NOMO-1 treated with dmso at 0.1 percent for 144 hours (cell line): ENCODE measurements around the gene ACOT11.
A peak's percentile ranks its signal among the peaks of the same experiment; 100 is the strongest.
"Not testable (repeated sequence)": the region's sequence is repeated elsewhere in the genome, so short reads cannot be mapped to it uniquely, and the experiment has no call there.

Experiments
- DNase-seq: peaks from one replicate; lab custom pipeline; 2025; ENCODE audit not compliant: unreplicated experiment; lab: John Stamatoyannopoulos, UW

Gene ACOT11

DNA sequence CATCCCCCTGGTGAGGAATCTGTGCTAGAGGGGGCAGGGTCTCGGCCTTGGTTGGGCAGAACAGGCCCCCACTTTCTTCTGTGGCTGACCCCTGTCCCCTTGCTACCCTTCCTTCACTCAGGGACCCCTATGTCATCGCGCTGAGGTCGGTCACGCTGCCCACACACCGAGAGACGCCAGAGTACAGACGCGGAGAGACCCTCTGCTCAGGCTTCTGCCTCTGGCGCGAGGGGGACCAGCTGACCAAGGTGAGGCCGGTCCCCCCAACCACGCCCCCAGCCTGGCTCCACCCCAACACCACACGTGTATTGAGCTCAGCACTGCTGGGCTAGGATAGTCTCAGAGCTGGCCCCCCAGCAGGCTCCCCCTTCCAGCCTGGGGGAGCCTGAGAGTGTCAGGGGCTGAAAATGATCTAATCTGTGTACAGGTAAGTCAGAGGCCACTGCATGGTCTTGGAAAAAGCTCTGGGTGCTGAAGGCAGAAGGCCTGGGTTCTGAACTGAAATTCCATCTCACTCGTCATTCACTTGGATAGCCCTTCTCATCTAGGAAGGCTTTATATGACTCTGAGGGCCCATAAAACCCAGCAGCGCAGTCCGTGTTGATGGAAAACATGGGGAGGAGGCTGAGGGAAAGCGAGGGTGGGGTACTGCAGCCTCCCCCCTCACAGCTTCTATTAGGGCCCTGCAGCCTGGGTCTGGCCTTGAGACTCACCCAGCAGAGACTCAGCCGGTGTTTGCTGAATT lies 60.0 kb downstream of the ACOT11 start:
- DNase-seq = no peak

DNA sequence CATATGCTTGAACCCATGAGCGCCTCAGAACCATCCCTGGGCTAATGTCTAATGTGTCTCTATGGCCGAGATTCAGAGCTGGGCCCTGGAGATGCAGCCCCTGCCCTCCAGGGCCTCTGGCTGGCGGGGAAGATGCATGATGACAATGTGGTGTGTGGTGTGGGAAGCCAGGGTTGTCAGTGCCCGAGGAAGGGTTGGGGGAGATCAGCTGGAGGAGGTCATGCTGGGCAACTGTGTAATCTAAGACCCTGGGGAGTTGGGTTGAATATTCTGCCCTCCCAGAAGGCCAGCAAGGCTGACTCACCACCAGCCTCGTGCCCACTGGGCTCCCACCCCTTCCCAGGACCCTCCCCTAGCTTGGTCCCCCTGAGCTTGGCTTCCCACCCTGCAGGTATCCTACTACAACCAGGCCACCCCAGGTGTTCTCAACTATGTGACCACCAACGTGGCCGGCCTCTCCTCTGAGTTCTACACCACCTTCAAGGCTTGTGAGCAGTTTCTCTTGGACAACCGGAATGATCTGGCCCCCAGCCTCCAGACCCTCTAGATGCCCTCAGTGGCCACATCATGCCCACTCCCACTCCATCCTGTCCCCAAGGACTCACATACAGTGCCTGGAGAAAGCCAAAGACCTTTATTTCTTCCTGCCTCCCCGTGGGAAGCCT lies 60.7 kb downstream of the ACOT11 start:
- no peak for DNase-seq

DNA sequence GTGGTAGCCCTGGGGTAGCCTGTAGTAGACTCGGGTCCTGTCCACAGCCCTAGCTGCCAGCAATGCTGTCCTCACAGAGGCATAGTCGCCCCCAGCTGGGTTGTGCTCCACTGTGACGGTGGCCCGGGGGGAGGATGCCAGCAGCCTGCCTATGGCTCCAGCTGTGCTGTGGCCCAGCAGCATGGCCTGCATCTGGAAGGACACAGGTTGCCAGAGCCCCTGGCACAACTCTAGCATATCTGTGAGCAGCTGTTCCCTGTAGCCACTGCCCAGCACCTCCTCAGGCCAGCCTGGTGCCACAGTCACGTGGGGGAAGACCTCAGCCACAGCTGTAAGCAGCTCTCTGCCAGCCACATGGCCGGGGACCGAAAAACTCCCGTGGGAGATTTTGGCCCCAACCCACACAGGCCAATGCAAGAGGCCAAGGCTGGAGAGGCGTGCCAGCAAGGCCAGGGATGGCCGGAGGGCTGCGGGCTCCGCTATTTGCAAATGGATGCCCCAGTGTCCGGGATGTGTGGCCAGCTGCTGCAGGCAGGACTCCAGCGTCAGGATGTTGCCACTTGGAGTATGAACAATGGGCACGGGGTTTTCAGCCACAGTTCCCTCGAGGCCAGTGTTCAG lies 61.4 kb downstream of the ACOT11 start:
- DNase-seq = no peak

DNA sequence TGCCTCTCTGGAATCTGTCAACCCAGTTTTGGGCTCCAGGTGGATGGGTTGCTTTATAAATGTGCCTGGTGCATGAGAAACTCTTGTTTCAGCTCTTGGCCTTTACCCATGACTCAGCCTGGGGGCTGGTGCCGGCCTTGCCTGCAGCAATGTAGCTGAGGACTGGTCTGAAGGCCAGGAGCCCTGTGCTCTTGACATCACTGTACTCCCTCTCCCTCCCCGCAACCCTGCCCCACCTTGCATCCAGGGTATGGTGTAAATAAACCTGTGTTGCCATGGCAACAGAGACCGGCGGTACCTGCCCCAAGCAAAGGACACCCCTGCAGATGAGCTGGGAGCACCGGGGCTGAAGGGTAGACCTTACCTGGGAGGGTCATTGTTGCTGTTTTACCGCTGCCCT lies 62.0 kb downstream of the ACOT11 start:
- no peak for DNase-seq

DNA sequence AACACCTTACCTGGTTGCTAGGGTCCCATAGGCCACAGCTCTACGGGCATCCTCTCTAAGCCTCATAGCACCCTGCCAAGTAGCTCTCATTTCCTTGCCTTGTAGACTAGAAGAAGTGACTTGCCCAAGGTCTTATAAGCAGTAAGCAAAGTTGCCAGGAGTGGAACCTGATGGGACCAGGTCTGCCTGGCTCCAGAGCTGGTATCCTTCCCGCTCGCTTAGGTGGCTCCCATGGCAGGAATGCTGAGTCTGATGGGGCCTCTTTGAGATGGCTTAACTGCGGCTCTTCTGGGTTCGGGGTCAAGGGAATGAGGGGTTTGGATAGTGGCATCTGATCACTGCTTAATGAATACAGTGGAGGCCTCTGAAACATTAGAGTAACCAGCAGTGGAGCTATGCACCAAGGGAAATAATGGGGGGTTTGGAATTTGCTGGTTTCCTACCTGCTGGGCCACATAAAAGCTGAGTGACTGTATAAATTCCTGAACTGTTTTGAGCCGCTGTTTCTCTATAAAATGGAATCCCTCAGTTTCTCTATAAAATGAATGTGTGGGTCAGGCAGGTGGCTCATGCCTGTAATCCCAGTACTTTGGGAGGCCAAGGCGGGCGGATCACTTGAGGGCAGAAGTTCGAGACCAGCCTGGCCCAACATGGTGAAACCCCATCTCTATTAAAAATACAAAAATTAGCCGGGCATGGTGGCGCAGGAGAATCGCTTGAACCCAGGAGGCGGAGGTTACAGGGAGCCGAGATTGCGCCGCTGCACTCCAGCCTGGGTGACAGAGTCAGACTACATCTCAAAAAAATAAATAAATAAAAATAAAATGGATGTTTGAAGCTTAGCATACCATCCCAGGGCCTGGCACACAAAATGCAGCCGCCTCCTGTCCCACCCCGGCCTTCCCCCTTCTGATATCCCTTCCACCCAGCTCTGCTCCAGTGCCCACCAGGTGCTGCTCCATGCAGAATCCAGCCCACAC lies 62.9 kb downstream of the ACOT11 start:
- DNase-seq = no peak

DNA sequence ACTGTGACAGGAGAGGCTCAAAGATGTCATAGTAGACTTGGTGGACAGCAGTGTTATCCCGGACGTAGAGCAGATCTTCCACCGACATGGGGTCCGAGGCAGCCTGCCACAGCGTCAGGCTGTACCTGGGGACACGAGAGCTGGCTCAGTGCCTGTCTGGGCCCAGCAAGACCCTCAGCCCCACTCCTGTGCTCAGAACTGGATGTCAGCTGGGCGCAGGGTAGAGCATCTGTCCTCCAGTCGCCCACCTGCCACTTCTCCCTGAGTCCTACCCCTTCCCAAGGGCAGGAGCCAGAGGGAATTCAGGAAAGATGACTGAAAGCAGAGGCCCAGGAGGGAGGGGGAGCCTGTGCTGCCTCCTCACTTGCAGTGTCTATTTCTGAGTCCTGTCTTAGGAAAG lies 63.6 kb downstream of the ACOT11 start:
- DNase-seq = no peak

DNA sequence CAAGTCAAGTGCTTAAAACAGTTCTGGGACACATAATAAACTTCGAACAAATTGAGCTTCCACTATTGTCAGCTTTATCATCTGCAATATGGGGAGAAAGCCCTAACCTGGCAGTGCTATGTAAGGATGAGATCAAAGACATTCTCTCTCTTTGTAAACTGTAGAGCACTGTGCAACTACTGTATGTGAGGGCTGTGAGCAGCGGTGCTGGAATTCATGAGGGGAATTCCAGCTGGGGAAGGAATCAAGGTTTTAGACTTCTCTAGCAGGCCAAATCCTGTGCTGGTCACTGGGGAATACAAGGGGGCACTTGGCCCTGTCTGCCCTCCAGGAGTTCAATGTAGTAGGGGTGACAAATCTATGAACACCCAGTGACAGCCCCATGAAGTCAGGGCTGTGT lies 66.0 kb downstream of the ACOT11 start:
- DNase-seq = no peak

DNA sequence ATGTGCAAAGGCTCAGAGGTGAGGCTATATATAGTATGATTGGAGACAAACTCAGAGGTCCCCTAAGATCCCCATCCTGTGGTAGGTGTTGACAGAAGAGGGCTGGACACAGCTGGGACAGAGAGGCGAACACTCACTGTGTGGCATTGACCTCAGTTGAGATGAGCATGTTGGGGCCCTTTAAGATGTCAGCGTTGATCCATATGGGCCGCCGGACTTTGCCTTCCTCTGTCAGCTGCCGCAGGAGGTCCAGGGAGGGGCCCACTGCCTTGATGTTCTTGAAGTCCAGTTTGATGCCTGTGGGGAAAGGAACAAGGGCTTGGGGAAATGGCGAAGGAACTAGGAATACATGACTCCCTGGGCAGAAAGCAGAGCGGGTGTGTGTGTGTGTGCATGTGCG lies 66.5 kb downstream of the ACOT11 start:
- DNase-seq = no peak

DNA sequence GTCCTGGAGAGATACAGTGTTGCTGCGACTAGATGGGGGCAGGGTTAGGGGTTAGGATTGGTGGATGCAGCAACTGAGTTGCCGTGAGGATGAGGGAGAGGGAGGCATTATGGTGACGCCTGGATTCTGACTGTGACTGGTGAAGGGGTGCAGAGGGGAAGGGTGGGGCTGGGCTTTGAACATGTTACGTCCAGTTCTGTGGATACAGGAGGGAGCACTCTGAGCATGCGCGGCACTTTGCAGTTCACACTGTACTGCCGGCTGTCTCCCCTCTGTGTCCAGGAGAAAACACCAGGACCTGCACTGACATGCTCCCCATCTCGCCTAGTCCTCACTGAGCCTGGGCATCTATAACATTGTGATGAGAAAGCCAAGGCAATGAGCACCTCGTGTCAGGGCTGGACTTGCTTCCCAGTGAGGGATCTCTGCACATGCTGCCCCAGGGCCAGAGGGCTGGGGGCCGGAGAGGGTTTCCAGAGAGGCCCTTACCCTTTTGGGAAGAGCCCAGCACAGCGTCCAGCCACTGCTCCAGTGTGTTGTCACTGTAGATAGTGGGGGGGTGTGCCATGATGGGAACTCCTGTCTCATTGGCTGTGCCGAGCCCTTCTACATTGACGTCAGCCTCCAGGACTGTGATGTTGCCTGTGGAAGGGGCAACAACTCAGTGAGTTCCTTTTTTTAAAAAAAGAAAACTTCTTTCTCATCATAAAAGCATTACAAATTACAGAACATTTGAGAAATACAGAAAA lies 67.7 kb downstream of the ACOT11 start:
- DNase-seq = peak; percentile 31

DNA sequence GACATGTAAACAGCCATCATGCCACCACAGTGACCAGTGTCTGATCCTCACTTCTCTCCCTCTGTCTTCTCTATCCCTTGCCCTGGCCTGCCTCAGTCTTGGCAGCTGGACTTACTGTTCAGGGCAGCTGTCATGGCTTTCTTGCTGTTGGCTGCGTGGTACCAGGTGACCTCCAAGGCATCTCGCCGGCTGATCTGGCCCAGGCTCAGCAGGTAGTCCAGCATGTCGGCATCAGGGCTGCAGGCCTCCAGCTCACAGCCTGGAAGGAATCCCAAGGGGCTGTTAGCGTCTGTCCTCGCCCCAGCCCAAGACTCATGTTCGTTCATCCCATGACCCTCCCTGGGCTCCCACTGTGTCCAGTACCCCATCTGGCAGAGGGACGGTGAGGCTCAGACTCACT lies 71.7 kb downstream of the ACOT11 start:
- DNase-seq = no peak

DNA sequence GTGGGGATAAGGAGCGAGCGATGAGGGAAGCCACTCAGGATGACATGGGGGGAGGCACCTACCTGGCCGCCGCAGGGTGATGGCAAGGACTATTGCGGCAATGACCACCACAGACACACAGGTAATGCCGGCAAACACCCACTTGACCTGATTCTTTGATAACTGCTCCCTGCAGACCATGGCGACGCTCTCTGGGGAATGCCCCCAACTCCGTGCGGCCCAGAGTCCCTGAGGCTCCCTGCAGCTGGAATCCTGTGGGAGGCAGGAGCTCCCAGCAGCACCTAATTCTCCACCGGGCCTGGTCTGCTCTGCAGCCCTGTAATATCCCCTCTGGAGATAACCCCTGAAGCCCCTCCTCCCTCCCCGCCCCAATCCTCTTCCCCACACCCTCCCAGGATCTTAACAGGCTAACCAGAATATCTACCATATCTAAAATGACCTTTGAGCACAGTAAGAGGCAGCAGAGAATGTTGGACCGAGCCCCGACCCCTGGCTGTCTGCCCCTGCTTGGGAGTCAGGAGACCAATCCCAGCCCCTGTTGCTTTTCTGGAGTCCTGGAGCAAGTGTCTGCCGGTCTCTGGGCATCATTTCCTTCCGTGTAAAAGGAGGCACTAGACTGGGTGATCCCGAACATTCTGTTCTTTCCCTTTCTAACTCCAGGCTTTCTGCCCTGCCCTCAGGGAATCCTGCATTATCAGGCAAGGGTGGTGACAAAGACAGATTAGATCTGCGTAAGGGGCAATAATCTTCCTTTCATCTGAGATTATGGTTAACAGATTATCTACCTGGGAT lies 75.4 kb downstream of the ACOT11 start, which contains the start of gene FAM151A:
TSS of gene FAM151A (minus strand) at position 310 of the 792 bp plus-strand sequence. CDS start at position 180, 130 bp downstream.
- no peak for DNase-seq

DNA sequence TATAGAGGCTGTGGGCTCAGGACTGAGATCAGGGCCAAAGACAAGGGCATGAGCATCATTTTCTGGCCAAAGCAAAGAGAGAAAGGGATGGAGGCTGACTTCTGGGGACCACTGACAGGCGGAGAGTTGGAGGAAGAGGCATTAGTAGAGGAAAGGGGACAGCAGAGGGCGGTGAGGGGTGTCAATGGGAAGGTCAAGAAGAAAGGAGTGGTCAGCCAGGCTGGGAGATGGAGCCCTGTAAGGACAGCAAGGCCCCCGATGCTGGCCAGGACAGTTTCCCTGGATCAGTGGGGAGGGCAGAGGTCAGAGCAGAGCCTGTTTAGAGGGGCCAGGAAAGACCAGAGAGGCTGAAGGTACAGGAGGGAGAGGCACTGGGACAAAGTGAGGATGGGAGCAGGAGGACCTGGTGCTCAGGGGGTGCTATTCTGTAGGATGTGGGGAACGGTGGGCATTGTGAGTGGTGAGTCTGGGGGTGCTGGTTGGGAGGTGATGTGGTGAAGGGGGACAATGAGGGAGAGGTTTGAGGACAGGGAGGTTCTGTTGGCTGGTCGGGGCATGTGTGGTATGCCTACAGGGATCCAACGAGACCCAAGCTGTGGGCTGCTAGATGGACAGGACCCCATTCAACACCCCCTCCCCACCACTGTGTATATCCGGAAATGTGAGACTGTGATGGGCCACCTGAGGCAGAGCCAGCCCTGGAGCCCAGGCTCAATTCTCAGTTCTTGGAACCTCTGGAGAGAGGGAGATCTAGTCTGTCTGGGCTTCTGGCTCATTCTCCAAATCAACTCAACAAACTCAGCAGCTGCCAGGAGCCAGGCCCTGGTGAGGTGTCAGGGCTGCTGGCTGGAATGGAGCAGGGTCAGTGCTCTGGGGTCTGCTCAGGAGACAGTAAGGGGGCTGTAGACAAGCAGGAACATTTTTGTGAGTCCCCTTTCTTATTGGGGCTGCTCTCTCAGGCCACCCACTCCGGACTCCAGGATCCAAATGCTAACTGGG lies 76.7 kb downstream of the ACOT11 start:
- DNase-seq = no peak

DNA sequence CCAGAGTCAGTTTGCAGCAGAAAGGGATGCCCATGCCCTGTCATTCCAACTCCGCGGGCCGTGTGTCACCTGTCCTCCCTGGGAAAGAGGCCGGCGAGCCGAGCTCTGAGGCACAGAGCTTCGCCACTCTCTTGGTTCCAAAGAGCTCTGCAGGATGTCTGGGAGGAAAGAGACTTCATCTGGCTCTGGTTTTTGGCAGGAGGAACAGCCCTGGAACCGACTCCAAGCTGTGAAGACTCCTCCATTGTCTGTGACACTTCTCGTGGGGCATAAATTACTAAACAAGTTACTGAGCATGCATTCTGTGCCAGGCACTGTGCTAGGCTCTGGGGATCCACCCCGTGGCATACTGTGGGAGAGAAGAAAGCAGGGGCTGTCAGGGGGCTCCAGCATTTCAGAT lies 79.2 kb downstream of the ACOT11 start:
- DNase-seq = no peak

DNA sequence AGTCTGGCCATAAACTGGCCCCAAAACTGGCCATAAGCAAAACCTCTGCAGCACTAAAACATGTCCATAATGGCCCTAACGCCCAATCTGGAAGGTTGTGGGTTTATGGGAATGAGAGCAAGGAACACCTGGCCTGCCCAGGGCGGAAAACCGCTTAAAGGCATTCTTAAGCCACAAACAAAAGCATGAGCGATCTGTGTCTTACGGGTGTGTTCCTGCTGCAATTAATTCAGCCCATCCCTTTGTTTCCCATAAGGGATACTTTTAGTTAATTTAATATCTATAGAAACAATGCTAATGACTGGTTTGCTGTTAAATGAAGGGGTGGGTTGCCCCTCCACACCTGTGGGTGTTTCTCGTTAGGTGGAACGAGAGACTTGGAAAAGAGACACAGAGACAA lies 87.8 kb downstream of the ACOT11 start:
- DNase-seq = not testable (repeated sequence)

DNA sequence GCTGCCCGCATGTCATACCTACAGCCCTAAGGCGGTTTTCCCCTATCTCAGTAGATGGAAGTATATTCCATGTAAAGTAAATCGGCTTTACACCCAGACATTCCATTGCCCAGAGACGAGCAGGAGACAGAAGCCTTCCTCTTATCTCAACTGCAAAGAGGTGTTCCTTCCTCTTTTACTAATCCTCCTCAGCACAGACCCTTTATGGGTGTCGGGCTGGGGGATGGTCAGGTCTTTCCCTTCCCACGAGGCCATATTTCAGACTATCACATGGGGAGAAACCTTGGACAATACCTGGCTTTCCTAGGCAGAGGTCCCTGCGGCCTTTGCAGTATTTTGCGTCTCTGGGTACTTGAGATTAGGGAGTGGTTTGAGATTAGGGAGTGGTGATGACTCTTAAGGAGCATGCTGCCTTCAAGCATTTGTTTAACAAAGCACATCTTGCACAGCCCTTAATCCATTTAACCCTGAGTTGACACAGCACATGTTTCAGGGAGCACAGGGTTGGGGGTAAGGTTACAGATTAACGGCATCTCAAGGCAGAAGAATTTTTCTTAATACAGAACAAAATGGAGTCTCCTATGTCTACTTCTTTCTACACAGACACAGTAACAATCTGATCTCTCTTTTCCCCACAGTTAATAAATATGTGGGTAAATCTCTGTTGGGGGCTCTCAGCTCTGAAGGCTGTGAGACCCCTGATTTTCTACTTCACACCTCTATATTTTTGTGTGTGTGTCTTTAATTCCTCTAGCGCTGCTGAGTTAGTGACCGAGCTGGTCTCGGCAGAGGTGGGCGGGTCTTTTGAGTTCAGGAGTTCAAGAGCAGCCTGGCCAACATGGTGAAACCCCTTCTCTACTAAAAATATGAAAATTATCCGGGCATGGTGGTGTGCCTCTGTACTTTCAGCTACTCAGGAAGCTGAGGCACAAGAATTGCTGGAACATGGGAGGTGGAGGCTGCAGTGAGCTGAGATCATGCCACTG lies 88.7 kb downstream of the ACOT11 start:
- not testable (repeated sequence) for DNase-seq

DNA sequence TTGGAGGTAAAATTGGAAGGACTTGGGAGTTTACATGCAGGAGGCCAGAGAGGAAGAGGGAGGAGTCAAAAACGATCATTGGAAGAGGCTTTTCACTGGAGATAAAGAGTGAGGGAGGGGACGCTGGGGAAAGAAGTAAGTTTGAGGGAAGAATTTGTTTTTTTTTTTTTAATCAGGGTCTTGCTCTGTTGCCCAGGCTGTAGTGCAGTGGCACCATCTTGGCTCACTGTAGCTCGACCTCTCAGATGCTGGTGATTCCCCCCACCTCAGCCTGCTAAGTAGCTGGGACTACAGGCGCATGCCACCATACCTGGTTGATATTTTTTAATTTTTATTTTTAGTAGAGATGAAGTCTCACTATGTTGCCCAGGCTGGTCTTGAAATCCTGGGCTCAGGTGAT lies 92.3 kb downstream of the ACOT11 start:
- DNase-seq = no peak
